ENCODE data around the gene RPS6KA3.

DNA sequence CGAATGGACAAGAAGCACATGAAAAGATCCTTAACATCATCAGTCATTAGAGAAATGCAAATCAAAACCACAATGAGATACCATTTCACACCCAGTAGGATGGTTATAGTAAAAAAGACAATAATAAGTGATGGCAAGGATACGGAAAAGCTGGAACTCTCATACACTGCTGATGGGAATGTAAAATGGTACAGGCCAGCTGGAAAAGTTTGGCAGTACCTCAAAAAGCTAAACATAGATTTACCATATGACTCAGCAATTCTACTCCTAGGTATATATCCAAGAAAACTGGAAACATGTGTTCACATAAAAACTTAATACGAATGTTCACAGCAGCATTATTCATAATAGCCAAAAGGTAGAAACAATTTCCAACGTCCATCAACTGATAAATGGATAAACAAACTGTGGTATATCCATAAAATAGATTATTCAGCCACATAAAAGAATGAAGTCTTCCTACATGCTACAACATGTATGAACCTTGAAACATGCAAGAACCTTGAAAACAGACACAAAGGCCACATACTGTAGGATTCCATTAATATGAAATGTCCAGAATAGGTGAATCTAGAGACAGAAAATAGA lies 11.9 kb downstream of the RPS6KA3 start:
- TF ChIP-seq, protein P1, sequence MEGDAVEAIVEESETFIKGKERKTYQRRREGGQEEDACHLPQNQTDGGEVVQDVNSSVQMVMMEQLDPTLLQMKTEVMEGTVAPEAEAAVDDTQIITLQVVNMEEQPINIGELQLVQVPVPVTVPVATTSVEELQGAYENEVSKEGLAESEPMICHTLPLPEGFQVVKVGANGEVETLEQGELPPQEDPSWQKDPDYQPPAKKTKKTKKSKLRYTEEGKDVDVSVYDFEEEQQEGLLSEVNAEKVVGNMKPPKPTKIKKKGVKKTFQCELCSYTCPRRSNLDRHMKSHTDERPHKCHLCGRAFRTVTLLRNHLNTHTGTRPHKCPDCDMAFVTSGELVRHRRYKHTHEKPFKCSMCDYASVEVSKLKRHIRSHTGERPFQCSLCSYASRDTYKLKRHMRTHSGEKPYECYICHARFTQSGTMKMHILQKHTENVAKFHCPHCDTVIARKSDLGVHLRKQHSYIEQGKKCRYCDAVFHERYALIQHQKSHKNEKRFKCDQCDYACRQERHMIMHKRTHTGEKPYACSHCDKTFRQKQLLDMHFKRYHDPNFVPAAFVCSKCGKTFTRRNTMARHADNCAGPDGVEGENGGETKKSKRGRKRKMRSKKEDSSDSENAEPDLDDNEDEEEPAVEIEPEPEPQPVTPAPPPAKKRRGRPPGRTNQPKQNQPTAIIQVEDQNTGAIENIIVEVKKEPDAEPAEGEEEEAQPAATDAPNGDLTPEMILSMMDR (IDR thresholded peaks at IDR 0.05): no peak
- no peak for TF ChIP-seq POLR2A (IDR thresholded peaks at IDR 0.05)

Measured in lower leg skin (tissue), 3 donors.